Measurements from ENCODE around the gene NEK8. TPM values are rescaled to one million over a fixed set of nuclear protein-coding genes. Genes with fewer than 3 reads are reported as not detected.
A peak's percentile ranks its signal among the peaks of the same experiment; 100 is the strongest.

The NEK8 gene
- total and polyA plus RNA-seq, 9 of the 15 experiments (the other 6 are each of a cell fraction or from before 2014, with no cell fraction given): 0.98 to 16.6 (median 4.6) TPM

- peak; percentile 26 for TF ChIP-seq POLR2B (IDR thresholded peaks at IDR 0.05; ENCODE audit: low read depth, partially characterized antibody)
- TF ChIP-seq, protein P1, sequence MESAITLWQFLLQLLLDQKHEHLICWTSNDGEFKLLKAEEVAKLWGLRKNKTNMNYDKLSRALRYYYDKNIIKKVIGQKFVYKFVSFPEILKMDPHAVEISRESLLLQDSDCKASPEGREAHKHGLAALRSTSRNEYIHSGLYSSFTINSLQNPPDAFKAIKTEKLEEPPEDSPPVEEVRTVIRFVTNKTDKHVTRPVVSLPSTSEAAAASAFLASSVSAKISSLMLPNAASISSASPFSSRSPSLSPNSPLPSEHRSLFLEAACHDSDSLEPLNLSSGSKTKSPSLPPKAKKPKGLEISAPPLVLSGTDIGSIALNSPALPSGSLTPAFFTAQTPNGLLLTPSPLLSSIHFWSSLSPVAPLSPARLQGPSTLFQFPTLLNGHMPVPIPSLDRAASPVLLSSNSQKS (CRISPR knock-in tag; IDR thresholded peaks at IDR 0.05): no peak
Measured at GRCh38 chr17:28722417-28723158, 6.0 kb upstream of the NEK8 start (continued).

- FAIRE-seq: no peak
- H3K9me1 ChIP-seq (ENCODE audit: control insufficient read depth, insufficient read depth, low read length): no peaks in the 10 kb centered on the region
- H2AFZ ChIP-seq (ENCODE audit: low read depth, low read length): no peak overlapping the region
- in situ Hi-C loops (cut with MboI): no loop called here
- H3K36me3 ChIP-seq (ENCODE audit: control insufficient read depth, insufficient read depth, low read length): peaks cover 56% of the 10 kb centered on the region
- BruUV-seq (replicated peaks): no TSS peak
- 42% methylated on average over 6 of the region's 6 CpGs for WGBS (ENCODE audit: insufficient coverage, low coverage, missing lambda C conversion rate)
- ChIA-PET POLR2A (interaction anchor here (0.6 to 11.1 kb wide), 8 partner anchors 11 to 230 kb away, joined by 3 to 367 read pairs (median 8); partner anchors contain the start of genes PROCA1, SDF2, SUPT6H and TRAF4), CTCF (ENCODE audit: low intra/inter-chr PET ratio) (no interaction called here)
- no peak for DNase-seq (ENCODE audit: extremely low read depth in 1 of 4, low spot score in 3 of 4)
- peaks cover 48% of the 10 kb centered on the region for H4K20me1 ChIP-seq (replicated peaks; ENCODE audit: control insufficient read depth, insufficient read depth, low read length)
- no peak for ATAC-seq
- peaks cover 79% of the 10 kb centered on the region for H3K79me2 ChIP-seq (ENCODE audit: control insufficient read depth, insufficient read depth, low read length)
- peak overlapping the region; percentile 97 to 100; a peak in 3 of 4 replicates for H3K9ac ChIP-seq (ENCODE audit: insufficient read depth in 1 of 2, low read depth in 2 of 2, low read length in 2 of 2)
- H3K27me3 ChIP-seq (ENCODE audit: control insufficient read depth in 2 of 2, insufficient read depth in 2 of 2, low read length in 2 of 2): no peaks in the 10 kb centered on the region
- intact Hi-C loops (cut with micrococcal nuclease): loop anchor here (10.0 kb wide), 1 partner anchor 392 kb away; no protein-coding TSS in a partner anchor
- H3K4me1 ChIP-seq (replicated peaks in 1 of 2; ENCODE audit: control insufficient read depth in 2 of 2, insufficient read depth in 2 of 2, low read length in 2 of 2): peaks cover 53 to 58% of the 10 kb centered on the region in 2 experiments
- peak overlapping the region; percentile 75 for H3K4me3 ChIP-seq
- H3K9me3 ChIP-seq (replicated peaks; ENCODE audit: control insufficient read depth, insufficient read depth, low read depth, low read length): no peaks in the 10 kb centered on the region
- H3K27ac ChIP-seq (ENCODE audit: extremely low read depth, low read depth, low read length): peak overlapping the region; percentile 95
- H3K4me2 ChIP-seq (ENCODE audit: insufficient read depth, low read length): peak overlapping the region; percentile 96
- no peak for TF ChIP-seq SIX5 (IDR thresholded peaks at IDR 0.05; ENCODE audit: borderline replicate concordance in 1 of 2, insufficient read depth in 1 of 2, low read depth in 1 of 2, low read length in 2 of 2)
- TF ChIP-seq POLR2B (IDR thresholded peaks at IDR 0.05; ENCODE audit: low read depth, partially characterized antibody): peak; percentile 44
- TF ChIP-seq BCLAF1 (IDR thresholded peaks at IDR 0.05; ENCODE audit: borderline replicate concordance in 1 of 2, control insufficient read depth in 1 of 2, low read depth in 2 of 2, low read length in 1 of 2): 0 out of 4 replicates have a peak, but pooled peaks of 1 of the 2 experiments have one; percentile 39
- TF ChIP-seq HDAC6 (IDR thresholded peaks at IDR 0.05; ENCODE audit: low read depth, low read length): no peak
- TF ChIP-seq, protein P2, sequence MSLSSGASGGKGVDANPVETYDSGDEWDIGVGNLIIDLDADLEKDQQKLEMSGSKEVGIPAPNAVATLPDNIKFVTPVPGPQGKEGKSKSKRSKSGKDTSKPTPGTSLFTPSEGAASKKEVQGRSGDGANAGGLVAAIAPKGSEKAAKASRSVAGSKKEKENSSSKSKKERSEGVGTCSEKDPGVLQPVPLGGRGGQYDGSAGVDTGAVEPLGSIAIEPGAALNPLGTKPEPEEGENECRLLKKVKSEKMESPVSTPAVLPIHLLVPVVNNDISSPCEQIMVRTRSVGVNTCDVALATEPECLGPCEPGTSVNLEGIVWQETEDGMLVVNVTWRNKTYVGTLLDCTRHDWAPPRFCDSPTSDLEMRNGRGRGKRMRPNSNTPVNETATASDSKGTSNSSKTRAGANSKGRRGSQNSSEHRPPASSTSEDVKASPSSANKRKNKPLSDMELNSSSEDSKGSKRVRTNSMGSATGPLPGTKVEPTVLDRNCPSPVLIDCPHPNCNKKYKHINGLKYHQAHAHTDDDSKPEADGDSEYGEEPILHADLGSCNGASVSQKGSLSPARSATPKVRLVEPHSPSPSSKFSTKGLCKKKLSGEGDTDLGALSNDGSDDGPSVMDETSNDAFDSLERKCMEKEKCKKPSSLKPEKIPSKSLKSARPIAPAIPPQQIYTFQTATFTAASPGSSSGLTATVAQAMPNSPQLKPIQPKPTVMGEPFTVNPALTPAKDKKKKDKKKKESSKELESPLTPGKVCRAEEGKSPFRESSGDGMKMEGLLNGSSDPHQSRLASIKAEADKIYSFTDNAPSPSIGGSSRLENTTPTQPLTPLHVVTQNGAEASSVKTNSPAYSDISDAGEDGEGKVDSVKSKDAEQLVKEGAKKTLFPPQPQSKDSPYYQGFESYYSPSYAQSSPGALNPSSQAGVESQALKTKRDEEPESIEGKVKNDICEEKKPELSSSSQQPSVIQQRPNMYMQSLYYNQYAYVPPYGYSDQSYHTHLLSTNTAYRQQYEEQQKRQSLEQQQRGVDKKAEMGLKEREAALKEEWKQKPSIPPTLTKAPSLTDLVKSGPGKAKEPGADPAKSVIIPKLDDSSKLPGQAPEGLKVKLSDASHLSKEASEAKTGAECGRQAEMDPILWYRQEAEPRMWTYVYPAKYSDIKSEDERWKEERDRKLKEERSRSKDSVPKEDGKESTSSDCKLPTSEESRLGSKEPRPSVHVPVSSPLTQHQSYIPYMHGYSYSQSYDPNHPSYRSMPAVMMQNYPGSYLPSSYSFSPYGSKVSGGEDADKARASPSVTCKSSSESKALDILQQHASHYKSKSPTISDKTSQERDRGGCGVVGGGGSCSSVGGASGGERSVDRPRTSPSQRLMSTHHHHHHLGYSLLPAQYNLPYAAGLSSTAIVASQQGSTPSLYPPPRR (CRISPR knock-in tag; IDR thresholded peaks at IDR 0.05; ENCODE audit: borderline replicate concordance): 0 out of 2 replicates have a peak, but pooled peaks have one; percentile 35
Measured at GRCh38 chr17:28723159-28723835, 5.3 kb upstream of the NEK8 start.

Measured in K562 (cell line).